AG04449 (cell line): Measurements from ENCODE around the gene MED8.

ENCODE experiments used
- CTCF ChIA-PET: fragments of 350-600 bp; formaldehyde crosslinking; extraction: SDS; loops from one replicate; lab custom pipeline; 2021; ENCODE audit warnings: antibody characterized with exemption; lab: Yijun Ruan, JAX
- POLR2A ChIA-PET: fragments of 400-600, 350-600 bp; formaldehyde crosslinking; extraction: SDS; loops from one replicate; lab custom pipeline; 2020; ENCODE audit warnings: antibody characterized with exemption, inconsistent platforms; lab: Yijun Ruan, JAX
- DNase-seq: peaks from one replicate; pipeline ENCODE4 v3.0.0-alpha.2; 2010; ENCODE audit warnings: low read depth, low spot score
- H3K4me3 ChIP-seq: 2 replicates; pipeline ENCODE4 v1.5.1; 2011; ENCODE audit warnings: low read depth, mild to moderate bottlenecking, control low read depth, low read length
- CTCF ChIP-seq: IDR thresholded peaks from one replicate; pipeline ENCODE4 v1.5.1; 2011; ENCODE audit warnings: mild to moderate bottlenecking, moderate library complexity, low read length, control low read depth, inconsistent platforms; ENCODE audit not compliant: insufficient read depth; ENCODE audit errors: missing control alignments

MED8 gene

GRCh38 chr1:43352351-43352705, 37.3 kb downstream of the MED8 start:
- no peak for DNase-seq
- POLR2A ChIA-PET: no interaction called here
- no peak overlapping the region for H3K4me3 ChIP-seq
- TF ChIP-seq CTCF: no peak
- CTCF ChIA-PET: interaction anchor here (0.8 kb wide), 1 partner anchor 125 kb away, joined by 3 read pairs; no protein-coding TSS in a partner anchor

- TF ChIP-seq CTCF: no peak
- CTCF ChIA-PET: interaction anchor here (0.8 kb wide), 1 partner anchor 125 kb away, joined by 3 read pairs; no protein-coding TSS in a partner anchor
- no peak overlapping the region for H3K4me3 ChIP-seq
- no peak for DNase-seq
- POLR2A ChIA-PET: no interaction called here
Measured at GRCh38 chr1:43351421-43352350, 37.9 kb downstream of the MED8 start.

- ChIA-PET POLR2A (interaction anchor here (0.8 kb wide), 1 partner anchor 9 kb away, joined by 3 read pairs; no protein-coding TSS in a partner anchor), CTCF (no interaction called here)
- DNase-seq: no peak
- TF ChIP-seq CTCF: no peak
- no peak overlapping the region for H3K4me3 ChIP-seq
Measured at GRCh38 chr1:43350976-43351375, 38.6 kb downstream of the MED8 start.

GRCh38 chr1:43349594-43350306, 39.9 kb downstream of the MED8 start:
- H3K4me3 ChIP-seq: peak overlapping the region; percentile 54
- no peak for TF ChIP-seq CTCF
- CTCF ChIA-PET: interaction anchor here (0.5 kb wide), 1 partner anchor 324 kb away, joined by 3 read pairs; no protein-coding TSS in a partner anchor
- POLR2A ChIA-PET: interaction anchor here (0.6 to 0.8 kb wide), 2 partner anchors 8 to 11 kb away, joined by 3 to 4 read pairs; no protein-coding TSS in a partner anchor
- peak; percentile 70 for DNase-seq

- POLR2A ChIA-PET: no interaction called here
Measured at GRCh38 chr1:43348809-43349593, 40.6 kb downstream of the MED8 start.

More at GRCh38 chr1:43348809-43349593, 40.6 kb downstream of the MED8 start:
- CTCF ChIA-PET: interaction anchor here (1.5 kb wide), 1 partner anchor 9 kb away, joined by 7 read pairs; the partner anchor contains the start of gene CDC20
- H3K4me3 ChIP-seq: peak overlapping the region; percentile 54
- DNase-seq: no peak
- no peak for TF ChIP-seq CTCF
